ENCODE data around the gene NSMF.
"Not testable (repeated sequence)": the region's sequence is repeated elsewhere in the genome, so short reads cannot be mapped to it uniquely, and the experiment has no call there.

The NSMF gene

DNA sequence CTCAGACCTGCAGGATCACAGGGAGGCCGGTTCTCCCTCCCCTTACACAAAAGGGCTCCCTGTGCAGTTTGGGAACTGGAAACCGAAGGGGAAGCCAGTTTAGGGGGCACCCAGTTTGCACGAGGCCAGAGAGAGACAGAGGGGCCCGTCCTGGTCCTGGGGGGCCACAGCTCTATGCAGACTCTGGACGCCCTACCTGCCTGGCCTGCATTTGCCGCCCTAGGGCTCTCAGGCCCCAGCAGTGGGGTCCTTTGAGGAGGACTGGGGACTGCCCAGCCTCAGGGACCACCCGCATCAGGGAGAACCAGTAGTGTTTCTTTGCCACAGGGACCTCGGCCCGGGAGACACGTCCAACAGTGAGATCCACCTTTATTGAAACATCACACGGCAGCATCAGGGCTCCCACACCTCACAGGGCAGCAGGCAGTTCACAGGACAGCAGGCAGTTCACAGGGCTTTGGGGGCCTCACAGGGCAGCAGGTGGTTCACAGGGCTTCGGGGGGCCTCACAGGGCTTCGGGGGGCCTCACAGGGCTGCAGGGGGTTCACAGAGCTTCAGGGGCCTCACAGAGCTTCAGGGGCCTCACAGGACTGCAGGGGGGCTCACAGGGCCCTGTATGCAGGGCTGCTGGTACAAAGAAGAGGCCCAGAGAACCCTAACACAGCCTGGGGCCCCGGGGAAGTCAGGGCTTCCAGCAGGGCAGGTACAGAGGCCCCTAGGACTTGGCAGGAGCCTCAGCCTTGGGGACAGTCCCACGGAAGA, 648 bp upstream of the NSMF start:
- in situ Hi-C loops (cut with MboI; ENCODE audit: low sequenced_read_pairs) = no loop called here

DNA sequence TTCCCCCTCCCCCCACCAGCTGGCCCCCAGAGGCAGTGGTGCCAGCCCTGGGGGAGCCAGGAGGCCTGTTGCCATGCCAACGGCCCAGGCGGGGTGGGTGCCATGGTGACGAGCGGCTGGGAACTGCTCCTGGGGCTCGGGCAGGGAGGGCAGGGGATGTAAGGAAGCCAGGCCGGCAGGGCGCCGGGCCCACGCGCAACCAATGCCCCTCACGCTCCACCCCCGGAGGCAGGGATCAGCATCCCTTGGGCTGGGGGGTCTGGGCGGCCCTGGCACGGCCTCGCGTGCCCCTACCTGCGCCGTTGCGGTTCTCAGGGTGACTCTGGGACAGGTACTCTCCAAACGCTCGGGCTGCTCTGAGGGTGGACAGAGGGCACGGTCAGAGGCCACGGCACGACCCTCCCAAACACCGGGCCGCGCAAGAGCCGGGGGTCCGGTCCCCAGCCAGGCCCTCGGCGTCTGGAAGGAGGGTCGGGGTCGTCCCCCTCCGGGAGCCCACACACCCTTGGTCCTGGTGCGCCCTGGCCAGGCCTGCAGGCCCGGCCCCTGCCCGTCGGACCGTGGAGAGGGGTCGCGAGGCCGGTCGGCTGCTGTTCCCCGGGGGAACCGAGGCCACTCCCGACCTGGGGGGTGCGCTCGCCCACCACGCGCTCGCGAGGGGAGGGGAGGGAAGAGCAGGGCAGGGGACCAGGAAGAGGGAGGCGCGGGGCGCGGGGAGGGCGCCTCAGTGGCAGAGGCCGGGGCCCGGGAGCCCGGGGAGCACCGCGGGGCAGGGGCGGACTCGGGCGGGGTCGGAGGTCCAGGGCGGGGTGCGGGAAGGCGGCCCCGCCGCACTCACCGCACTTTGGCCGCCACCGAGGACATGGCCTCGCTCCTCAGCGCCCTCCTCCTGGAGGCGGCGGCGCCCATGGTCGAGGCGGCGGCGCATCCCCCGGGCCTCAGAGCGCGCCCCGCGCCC, 661 bp downstream of the NSMF start:
- in situ Hi-C loops (cut with MboI; ENCODE audit: low sequenced_read_pairs) = no loop called here

- in situ Hi-C loops (cut with MboI; ENCODE audit: low sequenced_read_pairs) = no loop called here
These were observed 1.5 kb downstream of the NSMF start for GRCh38 chr9:137457406-137458193.

- in situ Hi-C loops (cut with MboI; ENCODE audit: low sequenced_read_pairs) = no loop called here
These were observed 2.2 kb downstream of the NSMF start for GRCh38 chr9:137456864-137457405.

- in situ Hi-C loops (cut with MboI; ENCODE audit: low sequenced_read_pairs) = no loop called here
These were observed 2.9 kb downstream of the NSMF start for GRCh38 chr9:137456061-137456863.

DNA sequence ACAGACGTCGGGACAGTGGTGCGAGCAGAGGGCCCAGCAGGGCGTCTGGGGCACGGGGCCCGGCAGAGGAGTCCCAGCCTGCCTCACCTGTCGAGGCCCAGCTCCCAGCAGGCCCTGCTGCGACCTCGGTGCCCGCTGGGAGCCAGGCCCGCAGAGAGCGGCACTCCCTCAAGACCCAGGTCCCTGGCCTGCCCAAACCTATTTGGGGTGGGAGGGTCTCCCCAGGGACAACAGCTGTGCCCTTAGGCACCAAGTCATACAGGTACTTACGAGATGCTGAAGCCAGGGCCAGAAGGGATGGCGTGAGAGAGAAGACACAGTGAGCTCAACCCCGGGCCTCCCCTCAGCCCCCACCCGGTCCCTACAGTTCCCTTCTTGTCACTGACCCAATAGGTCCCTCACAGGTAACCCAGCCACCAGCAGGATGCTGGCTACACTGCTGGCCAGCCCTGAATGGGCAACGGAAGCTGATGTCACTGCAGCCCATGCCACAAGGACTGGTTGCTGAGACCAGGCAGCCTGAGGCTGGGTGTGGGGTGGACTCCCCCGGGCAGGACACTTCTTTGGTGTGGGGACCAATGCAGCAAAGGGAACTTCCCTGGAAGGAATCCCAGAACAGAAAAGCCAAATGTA, 3.7 kb downstream of the NSMF start:
- in situ Hi-C loops (cut with MboI; ENCODE audit: low sequenced_read_pairs) = no loop called here

DNA sequence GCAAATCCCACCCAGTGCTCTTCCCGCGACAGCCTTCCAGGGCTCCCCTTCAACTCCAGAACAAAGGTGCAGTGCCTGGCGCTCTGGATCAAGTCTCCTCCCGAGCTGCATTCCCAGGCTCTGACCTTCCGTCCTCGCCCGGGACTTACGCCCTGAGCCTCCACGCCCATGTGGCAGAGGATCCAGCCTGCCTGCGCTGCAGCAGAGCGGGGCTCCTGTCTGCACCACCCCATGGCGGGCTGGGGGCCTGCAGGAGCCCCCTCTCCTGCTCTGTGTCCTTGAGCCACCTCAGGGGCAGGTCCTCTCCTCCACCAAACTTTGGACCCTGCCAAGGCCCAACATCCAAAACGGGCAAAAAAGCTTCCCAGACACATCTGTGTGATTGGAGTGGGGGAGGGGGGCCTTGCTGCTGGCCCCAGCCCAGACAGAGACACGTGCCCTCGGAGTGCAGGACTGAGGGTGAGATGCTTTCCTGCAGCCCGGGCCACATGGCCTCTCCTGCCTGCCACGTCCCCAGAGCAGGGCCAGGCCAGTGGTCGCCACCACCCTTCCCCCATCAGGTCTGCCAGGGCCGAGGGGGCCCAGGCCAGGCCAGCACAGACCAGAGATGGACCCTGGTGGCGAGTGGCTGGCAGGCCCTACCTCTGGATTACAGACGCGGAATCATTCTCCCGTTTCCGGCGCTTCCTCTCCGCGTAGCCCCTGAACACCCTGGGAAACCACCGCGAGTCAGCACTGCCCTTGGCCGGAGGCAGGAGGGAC, 4.4 kb downstream of the NSMF start:
- in situ Hi-C loops (cut with MboI; ENCODE audit: low sequenced_read_pairs) = no loop called here

DNA sequence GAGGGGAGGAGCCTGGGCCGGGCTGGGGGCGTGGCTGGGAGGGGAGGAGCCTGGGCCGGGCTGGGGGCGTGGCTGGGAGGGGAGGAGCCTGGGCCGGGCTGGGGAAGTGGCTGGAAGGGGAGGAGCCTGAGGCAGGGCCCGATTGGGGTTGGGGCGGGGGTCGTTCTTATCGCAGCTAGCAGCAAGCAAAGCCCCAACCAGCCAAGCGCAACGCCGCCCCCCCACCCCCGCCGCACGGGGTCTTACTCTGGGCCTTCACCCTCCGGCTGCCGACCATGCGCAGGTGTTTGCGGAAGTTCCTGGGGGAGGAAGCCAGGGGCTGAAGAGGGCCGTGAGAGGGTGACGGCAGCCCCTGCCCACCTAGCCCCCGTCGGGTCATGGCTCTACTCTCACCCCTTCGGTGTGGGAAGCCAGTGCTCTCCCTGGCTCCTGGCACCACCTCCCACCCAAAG, 5.0 kb downstream of the NSMF start:
- in situ Hi-C loops (cut with MboI; ENCODE audit: low sequenced_read_pairs) = no loop called here

GRCh38 chr9:137453643-137454081, 5.5 kb downstream of the NSMF start:
- in situ Hi-C loops (cut with MboI; ENCODE audit: low sequenced_read_pairs) = no loop called here

- in situ Hi-C loops (cut with MboI; ENCODE audit: low sequenced_read_pairs) = no loop called here
These were observed 6.1 kb downstream of the NSMF start for GRCh38 chr9:137452761-137453642.

DNA sequence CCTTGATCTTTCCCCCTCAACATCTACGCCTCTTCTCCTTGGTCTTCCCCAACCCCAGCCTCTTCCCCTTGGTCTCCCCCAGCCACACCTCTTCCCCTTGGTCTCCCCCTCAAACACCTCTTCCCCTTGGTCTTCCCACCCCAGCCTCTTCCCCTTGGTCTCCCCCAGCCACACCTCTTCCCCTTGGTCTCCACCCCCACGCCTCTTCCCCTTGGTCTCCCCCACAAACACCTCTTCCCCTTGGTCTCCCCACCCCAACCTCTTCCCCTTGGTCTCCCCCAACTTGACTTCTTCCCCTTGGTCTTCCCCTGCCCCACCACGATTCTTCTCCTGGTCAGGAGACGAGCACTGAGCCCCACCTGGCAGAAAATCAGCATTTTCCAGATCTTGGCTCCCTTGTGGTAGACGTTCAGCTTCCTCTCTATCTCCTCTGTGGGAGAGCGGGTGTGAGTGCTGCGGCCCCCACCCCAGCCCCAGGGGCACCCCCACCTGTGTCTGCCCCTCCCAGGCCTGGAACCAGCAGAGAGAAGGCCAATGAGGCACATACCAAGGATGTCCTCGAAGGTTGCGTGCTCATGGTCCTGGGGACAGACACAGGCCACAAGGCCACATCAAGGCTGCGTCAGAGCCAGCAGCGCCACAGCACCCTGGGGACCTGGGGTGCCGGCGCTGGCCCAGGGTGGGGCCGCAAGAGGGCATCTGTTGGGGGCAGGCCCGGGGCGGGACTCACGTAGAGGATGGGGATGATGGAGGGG, 7.0 kb downstream of the NSMF start:
- in situ Hi-C loops (cut with MboI; ENCODE audit: low sequenced_read_pairs) = no loop called here

- in situ Hi-C loops (cut with MboI; ENCODE audit: low sequenced_read_pairs) = not testable (repeated sequence)
These were observed 7.7 kb downstream of the NSMF start for GRCh38 chr9:137451264-137452005.

DNA sequence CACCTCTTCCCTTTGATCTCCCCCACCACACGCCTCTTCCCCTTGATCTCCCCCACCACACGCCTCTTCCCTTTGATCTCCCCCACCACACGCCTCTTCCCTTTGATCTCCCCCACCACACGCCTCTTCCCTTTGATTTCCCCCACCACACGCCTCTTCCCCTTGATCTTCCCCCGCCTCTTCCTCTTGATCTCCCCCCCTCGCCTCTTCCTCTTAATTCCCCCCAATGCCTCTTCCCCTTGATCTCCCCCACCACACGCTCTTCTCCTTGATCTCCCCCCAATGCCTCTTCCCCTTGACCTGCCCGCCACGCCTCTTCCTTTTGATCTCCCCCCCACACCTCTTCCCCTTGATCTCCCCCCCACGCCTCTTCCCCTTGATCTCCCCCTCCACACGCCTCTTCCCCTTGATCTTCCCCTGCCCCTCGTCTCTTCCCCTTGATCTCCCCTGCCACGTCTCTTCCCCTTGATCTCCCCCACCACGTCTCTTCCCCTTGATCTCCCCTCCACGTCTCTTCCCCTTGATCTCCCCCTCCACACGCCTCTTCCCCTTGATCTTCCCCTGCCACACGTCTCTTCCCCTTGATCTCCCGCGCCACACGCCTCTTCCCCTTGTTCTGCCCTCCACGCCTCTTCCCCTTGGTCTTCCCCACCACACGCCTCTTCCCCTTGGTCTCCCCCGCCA, 8.5 kb downstream of the NSMF start:
- in situ Hi-C loops (cut with MboI; ENCODE audit: low sequenced_read_pairs) = not testable (repeated sequence)

DNA sequence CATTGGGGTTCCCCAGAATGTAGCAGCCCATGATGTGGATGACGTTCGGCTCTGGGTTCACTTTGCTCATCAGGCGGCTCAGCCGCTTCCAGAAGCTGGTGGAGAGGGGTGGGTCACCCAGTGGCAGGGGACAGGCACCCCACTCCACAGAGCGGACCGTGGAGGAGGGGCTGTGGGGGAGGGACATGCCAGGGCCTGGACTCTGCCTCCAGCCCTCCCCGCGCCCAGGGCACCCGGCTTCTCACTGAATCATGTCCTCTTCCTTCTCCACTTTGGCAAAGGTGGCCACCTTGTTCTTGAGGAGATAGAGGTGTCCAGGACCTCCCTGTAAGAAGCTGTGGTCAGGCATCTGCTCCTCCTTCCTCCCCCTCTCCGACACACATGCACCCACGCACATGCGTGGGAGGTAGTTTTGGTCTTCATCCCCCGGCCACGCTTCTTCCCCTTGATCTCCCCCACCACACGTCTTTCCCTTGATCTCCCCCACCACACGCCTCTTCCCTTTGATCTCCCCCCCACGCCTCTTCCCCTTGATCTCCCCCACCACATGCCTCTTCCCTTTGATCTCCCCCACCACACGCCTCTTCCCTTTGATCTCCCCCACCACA, 9.1 kb downstream of the NSMF start:
- in situ Hi-C loops (cut with MboI; ENCODE audit: low sequenced_read_pairs) = no loop called here

DNA sequence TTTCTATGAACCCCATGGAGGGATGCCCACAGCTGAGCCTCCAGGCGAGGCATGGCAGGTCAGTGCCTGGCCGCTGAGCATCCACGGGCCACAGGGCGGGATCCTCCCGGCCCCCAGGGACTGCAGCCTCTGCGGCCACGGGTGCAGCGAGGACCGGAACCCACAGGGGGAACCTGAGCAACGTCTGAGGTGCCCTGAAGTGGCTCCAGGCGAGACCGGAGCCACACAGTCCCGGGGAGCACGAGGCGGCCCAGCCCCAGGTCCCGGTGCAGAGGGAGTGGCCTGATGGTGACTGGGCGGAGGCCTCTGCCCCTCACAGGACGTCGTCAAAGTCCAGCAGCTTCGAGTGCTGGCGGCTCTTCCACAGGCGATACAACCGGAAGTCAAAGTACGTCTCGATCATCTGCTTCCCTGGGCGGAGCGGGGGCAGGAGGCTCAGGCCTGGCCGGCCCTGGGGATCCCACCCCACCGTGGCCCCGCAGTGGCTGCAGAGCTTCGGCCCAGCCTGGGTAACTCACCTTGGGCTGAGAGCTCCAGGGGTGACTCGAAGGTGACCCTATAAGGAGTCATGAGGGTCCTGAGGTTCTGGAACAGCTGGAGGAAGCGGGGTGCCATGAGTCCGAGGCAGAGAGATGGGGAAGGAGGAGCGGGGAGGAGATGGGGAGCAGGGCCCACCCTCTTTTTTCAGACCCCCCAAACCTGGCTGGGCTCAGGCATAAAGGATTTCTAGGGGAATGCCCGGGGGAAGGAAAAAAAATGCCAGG, 9.9 kb downstream of the NSMF start:
- in situ Hi-C loops (cut with MboI; ENCODE audit: low sequenced_read_pairs) = no loop called here

All from HL-60/S4 treated with retinoic acid at 250 ng/mL for 4 days and 3 days (cell line).